SK-N-SH treated with all-trans-retinoic acid at 6 μM for 48 hours (cell line): ENCODE measurements around the gene SDK1.

Source experiments
- BACH2 ChIP-seq: fragments of 250-450 bp; sonication (Bioruptor Pico); IDR thresholded peaks from 2 replicates; pipeline ENCODE4 v1.9.0; 2021; ENCODE audit warnings: mild to moderate bottlenecking, borderline replicate concordance
- CSRNP3 ChIP-seq: fragments of 250-450 bp; sonication (Bioruptor Pico); IDR thresholded peaks from 2 replicates; pipeline ENCODE4 v1.5.1; 2021; ENCODE audit warnings: mild to moderate bottlenecking, moderate library complexity
- GLIS3 ChIP-seq: fragments of 250-450 bp; sonication (Bioruptor Pico); IDR thresholded peaks from 2 replicates; pipeline ENCODE4 v1.5.0; 2020; ENCODE audit warnings: mild to moderate bottlenecking, moderate library complexity
- SNAI2 ChIP-seq: fragments of 250-450 bp; sonication (Bioruptor Pico); IDR thresholded peaks from 2 replicates; pipeline ENCODE4 v1.5.0; 2020; ENCODE audit warnings: mild to moderate bottlenecking, moderate library complexity
- ZC3H10 ChIP-seq: fragments of 250-450 bp; sonication (Bioruptor Pico); IDR thresholded peaks from 2 replicates; pipeline ENCODE4 v1.5.1; 2021; ENCODE audit warnings: mild to moderate bottlenecking, moderate library complexity
- ZFP3 ChIP-seq: fragments of 250-450 bp; sonication (Bioruptor Pico); IDR thresholded peaks from 2 replicates; pipeline ENCODE4 v1.5.0; 2020; ENCODE audit warnings: mild to moderate bottlenecking, moderate library complexity
- ZFP30 ChIP-seq: fragments of 450-650 bp; formaldehyde crosslinking; IDR thresholded peaks from 2 replicates; pipeline ENCODE4 v1.5.0; 2022; ENCODE audit warnings: mild to moderate bottlenecking, moderate library complexity
- ZNF565 ChIP-seq: fragments of 450-650 bp; formaldehyde crosslinking; conservative IDR thresholded peaks from 2 replicates; pipeline ENCODE4 v1.5.0; 2020; ENCODE audit warnings: low read depth, mild to moderate bottlenecking, moderate library complexity
- ZNF70 ChIP-seq: fragments of 450-650 bp; formaldehyde crosslinking; IDR thresholded peaks from 2 replicates; pipeline ENCODE4 v1.5.0; 2020; ENCODE audit warnings: mild to moderate bottlenecking, moderate library complexity
- TF ChIP-seq, protein P1 (sequence below): fragments of 250-450 bp; sonication (Bioruptor Pico); IDR thresholded peaks from 2 replicates; pipeline ENCODE4 v1.8.0; 2020; ENCODE audit warnings: mild to moderate bottlenecking, moderate library complexity, borderline replicate concordance
- TF ChIP-seq, protein P2 (sequence below): fragments of 250-450 bp; sonication (Bioruptor Pico); IDR thresholded peaks from 2 replicates; pipeline ENCODE4 v1.5.1; 2020; ENCODE audit warnings: low read depth, mild to moderate bottlenecking, moderate library complexity

GRCh38 chr7:4268040-4268965, 967.3 kb downstream of the SDK1 start:
- TF ChIP-seq ZFP3: no peak
- TF ChIP-seq, protein P1, sequence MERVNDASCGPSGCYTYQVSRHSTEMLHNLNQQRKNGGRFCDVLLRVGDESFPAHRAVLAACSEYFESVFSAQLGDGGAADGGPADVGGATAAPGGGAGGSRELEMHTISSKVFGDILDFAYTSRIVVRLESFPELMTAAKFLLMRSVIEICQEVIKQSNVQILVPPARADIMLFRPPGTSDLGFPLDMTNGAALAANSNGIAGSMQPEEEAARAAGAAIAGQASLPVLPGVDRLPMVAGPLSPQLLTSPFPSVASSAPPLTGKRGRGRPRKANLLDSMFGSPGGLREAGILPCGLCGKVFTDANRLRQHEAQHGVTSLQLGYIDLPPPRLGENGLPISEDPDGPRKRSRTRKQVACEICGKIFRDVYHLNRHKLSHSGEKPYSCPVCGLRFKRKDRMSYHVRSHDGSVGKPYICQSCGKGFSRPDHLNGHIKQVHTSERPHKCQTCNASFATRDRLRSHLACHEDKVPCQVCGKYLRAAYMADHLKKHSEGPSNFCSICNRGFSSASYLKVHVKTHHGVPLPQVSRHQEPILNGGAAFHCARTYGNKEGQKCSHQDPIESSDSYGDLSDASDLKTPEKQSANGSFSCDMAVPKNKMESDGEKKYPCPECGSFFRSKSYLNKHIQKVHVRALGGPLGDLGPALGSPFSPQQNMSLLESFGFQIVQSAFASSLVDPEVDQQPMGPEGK (CRISPR knock-in tag): no peak
- no peak for TF ChIP-seq CSRNP3 (CRISPR knock-in tag)
- no peak for TF ChIP-seq BACH2 (CRISPR knock-in tag)
- no peak for TF ChIP-seq ZC3H10 (CRISPR knock-in tag)
- no peak for TF ChIP-seq GLIS3
- TF ChIP-seq ZNF565 (CRISPR knock-in tag): no peak
- TF ChIP-seq ZFP30: no peak
- no peak for TF ChIP-seq SNAI2 (CRISPR knock-in tag)
- TF ChIP-seq, protein P2, sequence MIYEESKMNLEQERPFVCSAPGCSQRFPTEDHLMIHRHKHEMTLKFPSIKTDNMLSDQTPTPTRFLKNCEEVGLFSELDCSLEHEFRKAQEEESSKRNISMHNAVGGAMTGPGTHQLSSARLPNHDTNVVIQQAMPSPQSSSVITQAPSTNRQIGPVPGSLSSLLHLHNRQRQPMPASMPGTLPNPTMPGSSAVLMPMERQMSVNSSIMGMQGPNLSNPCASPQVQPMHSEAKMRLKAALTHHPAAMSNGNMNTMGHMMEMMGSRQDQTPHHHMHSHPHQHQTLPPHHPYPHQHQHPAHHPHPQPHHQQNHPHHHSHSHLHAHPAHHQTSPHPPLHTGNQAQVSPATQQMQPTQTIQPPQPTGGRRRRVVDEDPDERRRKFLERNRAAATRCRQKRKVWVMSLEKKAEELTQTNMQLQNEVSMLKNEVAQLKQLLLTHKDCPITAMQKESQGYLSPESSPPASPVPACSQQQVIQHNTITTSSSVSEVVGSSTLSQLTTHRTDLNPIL (CRISPR knock-in tag): no peak
- no peak for TF ChIP-seq ZNF70
